HG03196 (cell line): Measurements from ENCODE around the gene ZNF26.
A peak's percentile ranks its signal among the peaks of the same experiment; 100 is the strongest.
"Not testable (repeated sequence)": the region's sequence is repeated elsewhere in the genome, so short reads cannot be mapped to it uniquely, and the experiment has no call there.

Experiments
- ATAC-seq: cut with Tn5 transposase; IDR thresholded peaks from one replicate; pipeline ENCODE4 v1.9.1; 2021; ENCODE audit not compliant: unreplicated experiment

The ZNF26 gene, protein sequence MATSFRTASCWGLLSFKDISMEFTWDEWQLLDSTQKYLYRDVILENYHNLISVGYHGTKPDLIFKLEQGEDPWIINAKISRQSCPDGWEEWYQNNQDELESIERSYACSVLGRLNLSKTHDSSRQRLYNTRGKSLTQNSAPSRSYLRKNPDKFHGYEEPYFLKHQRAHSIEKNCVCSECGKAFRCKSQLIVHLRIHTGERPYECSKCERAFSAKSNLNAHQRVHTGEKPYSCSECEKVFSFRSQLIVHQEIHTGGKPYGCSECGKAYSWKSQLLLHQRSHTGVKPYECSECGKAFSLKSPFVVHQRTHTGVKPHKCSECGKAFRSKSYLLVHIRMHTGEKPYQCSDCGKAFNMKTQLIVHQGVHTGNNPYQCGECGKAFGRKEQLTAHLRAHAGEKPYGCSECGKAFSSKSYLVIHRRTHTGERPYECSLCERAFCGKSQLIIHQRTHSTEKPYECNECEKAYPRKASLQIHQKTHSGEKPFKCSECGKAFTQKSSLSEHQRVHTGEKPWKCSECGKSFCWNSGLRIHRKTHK

GRCh38 chr12:132986001-132986884 is at the start of gene ZNF26:
Gene ZNF26, plus strand, starts transcription at chr12:132986367. Its CDS starts 474 bp downstream, at chr12:132986841.
- peak; percentile 97 for ATAC-seq

DNA sequence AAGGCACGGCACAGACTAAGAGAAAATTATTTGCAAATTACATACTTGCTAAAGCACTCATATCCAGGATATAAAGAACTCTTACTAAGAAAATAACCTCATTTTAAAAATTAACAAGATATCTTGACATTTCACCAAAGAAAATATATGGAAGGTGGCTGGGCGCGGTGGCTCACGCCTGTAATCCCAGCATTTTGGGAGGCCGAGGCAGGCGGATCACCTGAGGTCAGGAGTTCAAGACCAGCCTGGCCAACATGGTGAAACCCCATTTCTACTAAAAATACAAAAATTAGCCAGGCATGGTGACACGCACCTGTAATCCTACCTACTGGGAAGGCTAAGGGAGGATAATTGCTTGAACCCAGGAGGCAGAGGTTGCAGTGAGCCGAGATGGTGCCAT is 49.2 kb upstream of the ZNF26 start:
- not testable (repeated sequence) for ATAC-seq

DNA sequence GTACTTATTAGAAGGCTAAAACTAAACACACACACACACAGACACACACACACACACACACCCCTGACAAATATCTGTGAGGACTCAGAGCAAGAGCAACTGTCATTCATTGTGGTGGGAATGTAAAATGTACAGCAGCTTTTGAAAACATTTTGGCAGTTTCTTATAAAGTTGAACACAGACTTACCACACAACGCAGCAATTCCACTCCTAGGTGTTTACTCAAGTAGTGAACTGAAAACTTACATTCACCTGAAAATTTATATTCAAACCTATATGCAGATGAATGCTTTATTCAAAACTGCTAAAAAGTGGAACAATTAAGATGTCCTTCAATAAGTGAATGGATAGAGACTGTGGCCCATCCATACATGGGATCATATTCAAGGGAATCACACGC is 48.7 kb upstream of the ZNF26 start:
- no peak for ATAC-seq

GRCh38 chr12:132938807-132939206 is 47.4 kb upstream of the ZNF26 start:
- ATAC-seq: not testable (repeated sequence)

DNA sequence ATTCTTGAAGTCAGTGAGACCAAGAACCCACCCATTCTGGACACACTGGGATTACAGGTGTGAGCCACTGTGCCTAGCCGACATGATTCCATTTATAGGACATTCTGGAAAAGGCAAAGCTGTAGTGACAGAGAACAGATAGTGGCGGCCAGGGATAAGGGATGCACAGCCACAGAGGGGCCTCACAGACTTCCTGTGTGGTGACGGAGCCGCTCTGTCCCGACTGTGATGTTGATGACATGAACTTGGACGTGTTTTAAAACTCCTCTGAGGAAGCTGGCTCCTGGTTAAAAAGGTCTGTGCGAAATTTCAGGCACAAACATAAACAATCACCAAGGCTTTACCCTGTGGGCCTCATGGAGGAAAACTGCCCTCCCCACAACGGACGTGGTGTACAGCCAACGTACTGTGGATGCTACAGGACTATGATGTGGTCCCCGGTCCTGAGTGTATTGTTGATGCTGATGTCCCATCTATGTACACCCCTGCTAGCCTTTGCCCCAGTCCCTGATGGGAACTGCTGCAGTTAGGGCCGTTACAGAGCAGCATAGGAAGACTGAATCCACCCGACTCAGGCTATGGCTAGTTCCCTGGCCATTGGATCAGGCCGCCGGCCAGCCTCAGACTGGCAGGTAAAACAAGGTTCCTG is 46.0 kb upstream of the ZNF26 start:
- no peak for ATAC-seq

DNA sequence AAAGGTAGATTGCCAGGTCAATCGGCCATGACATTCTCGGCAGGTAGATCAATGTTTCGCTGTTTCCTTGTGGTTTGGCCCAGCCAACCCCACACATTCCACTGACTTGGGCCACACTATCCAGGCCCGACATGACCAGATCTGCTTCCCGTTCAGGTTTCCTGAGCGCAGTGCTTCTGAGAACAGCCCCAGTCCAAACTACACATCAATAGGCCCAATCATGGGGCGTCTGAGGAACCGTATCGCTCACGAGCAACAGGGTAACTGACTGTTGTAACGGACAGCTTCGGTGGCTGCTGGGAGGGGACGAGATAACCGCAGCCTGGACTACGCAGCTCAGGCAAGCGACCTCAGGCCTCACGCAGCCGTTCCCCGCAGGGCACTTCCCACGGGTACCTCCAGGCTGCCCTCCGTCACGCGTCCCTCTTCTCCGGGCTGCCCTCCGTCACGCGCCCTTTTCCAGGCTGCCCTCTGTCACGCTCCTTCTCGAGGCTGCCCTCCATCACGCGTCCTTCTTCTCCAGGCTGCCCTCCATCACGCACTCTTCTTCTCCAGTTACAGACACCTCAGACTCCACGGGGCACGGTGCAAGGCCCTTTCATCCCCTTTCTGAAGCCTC is 44.7 kb upstream of the ZNF26 start:
- ATAC-seq: no peak

DNA sequence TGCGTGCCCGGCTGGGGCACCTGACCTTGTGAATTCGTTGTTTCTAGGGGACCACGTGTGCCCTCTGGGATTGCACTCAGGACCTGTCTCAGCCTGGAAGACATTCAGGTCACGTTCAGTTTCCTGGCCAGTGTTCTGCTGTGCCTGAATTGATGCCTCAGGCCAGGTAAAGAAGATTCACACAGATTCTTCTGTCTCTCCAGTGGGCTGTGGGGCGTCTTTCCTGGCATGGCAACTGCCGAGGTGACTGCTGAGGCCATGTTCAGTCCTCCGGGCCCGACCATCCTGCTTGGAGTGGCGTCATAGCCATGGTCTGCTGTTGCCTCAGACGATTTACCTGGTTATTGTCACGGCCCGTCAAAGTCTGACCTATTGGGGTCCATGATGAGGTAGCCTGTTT is 43.6 kb upstream of the ZNF26 start:
- no peak for ATAC-seq

GRCh38 chr12:132945806-132946205 is 40.4 kb upstream of the ZNF26 start:
- no peak for ATAC-seq

DNA sequence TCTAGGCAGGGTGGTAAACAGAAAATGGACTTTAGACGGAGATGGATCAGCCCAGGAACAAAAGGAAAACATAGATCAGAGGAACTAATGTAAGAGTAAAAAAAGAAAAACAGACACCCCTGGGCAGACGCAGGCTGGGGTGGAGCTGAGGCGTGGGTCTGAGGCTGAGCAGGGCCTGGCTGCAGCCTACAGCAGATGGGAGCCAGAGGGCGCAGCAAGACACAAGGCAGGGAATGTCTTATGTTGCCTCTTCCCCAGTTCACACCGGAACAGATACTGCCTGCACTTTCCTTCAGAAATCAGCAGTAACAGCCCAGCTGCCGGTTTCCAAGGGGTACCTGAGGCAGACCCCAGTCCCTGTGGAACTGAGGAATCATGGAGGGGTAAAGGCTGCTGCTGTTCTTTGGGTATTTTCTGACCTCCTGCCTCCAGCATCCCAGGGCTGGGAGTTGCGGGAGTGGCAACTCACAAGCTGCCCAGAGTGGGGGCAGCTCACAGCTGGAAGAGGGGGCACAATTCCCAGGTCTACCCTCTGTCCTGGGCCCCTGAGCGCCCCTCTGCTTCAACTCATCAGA is 39.8 kb upstream of the ZNF26 start:
- no peak for ATAC-seq

GRCh38 chr12:132948146-132949066 is 37.8 kb upstream of the ZNF26 start:
- no peak for ATAC-seq

DNA sequence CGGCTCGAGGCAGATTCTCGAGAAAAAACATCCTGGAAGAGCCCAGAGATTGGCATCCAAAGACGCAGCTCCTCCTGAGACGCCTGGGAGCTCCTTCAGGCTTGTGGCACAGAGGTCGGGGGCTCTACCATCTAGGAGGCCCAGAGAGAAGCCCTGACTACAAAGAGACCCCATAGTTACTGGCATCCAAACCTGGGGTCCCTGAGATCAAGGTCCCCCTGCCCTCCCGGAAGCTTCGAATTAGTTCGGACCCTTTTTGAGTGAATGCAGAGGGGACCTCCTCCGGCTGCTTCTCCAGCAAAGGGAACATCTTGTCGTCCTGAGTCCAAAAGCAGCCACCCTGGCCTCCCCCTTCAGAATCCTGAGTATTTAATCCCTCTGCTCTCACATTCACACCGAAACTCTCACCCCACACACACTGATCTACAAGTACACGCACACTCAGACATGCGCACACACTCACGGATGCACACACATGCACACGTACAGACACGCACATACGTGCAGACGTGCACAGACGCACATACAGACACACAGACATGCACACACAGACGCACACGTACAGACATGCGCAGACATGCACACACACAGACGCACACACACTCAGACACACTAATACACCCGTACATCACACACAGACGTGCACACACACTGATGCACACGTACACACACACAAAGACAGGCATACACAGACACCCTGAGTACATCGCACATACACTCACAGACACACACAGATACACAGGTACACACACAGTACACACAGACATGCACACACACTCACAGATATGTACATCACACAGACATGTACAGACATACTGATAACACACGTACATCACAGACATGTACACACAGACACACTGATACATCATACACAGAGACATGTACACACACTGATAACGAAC is 36.0 kb upstream of the ZNF26 start:
- no peak for ATAC-seq

- ATAC-seq: no peak
These were observed 35.2 kb upstream of the ZNF26 start for GRCh38 chr12:132950844-132951535.

GRCh38 chr12:132951649-132952048 is 34.5 kb upstream of the ZNF26 start:
- no peak for ATAC-seq

- no peak for ATAC-seq
These were observed 33.6 kb upstream of the ZNF26 start for GRCh38 chr12:132952371-132953162.

- ATAC-seq: no peak
These were observed 33.1 kb upstream of the ZNF26 start for GRCh38 chr12:132953163-132953425.

GRCh38 chr12:132953771-132954170 is 32.4 kb upstream of the ZNF26 start:
- ATAC-seq: no peak

GRCh38 chr12:132954471-132955048 is 31.6 kb upstream of the ZNF26 start:
- ATAC-seq: no peak
